K562 (cell line): Measurements from ENCODE around the gene DPF1. TPM values are rescaled to one million over a fixed set of nuclear protein-coding genes. Genes with fewer than 3 reads are reported as not detected.

Source experiments
- ADNP ChIP-seq: fragments of 200-800 bp; sonication (Bioruptor generic); IDR thresholded peaks from 2 replicates; pipeline ENCODE4 v1.6.1; 2016; ENCODE audit warnings: missing genetic modification characterization, missing compliant biosample characterization
- ARNT ChIP-seq, 2 experiments: fragments of 450-650 bp; IDR thresholded peaks; 2 replicates each; pipeline ENCODE4 v1.6.1; 2016; ENCODE audit warnings: mild to moderate bottlenecking in 1 of 2
- BCOR ChIP-seq: fragments of 450-650 bp; IDR thresholded peaks from 2 replicates; pipeline ENCODE4 v1.6.1; 2016
- CBX1 ChIP-seq: sonication (generic); IDR thresholded peaks from 2 replicates; pipeline ENCODE4 v1.6.1; 2016; ENCODE audit warnings: antibody characterized with exemption, low read depth, mild to moderate bottlenecking
- ELF2 ChIP-seq: fragments of 250-450 bp; sonication (Bioruptor Pico); IDR thresholded peaks from 2 replicates; pipeline ENCODE4 v1.5.0; 2021; ENCODE audit warnings: mild to moderate bottlenecking
- FOS ChIP-seq: IDR thresholded peaks from 3 replicates; pipeline ENCODE4 v1.6.1; 2011; ENCODE audit not compliant: insufficient read length; ENCODE audit errors: extremely low read depth
- MIER1 ChIP-seq: fragments of 450-650 bp; IDR thresholded peaks from 2 replicates; pipeline ENCODE4 v1.6.1; 2016; ENCODE audit warnings: antibody characterized with exemption, mild to moderate bottlenecking, low read depth
- NEUROD1 ChIP-seq: fragments of 150-350 bp; IDR thresholded peaks from 2 replicates; pipeline ENCODE4 v1.6.1; 2014; ENCODE audit warnings: borderline replicate concordance, low read length, low read depth; ENCODE audit not compliant: partially characterized antibody
- NFE2 ChIP-seq: IDR thresholded peaks from 2 replicates; pipeline ENCODE4 v1.6.1; 2014; ENCODE audit warnings: antibody characterized with exemption, low read depth
- PTBP1 ChIP-seq: fragments of 200-400 bp; formaldehyde crosslinking; IDR thresholded peaks from 2 replicates; pipeline ENCODE4 v1.6.1; 2017; ENCODE audit warnings: low read depth, low read length
- RCOR1 ChIP-seq, 2 experiments: IDR thresholded peaks; 2 replicates each; pipeline ENCODE4 v1.6.1; 2012; ENCODE audit warnings: low read depth in 2 of 2, low read length in 2 of 2, borderline replicate concordance in 1 of 2, improper control_type of control experiment in 1 of 2
- ZNF717 ChIP-seq: fragments of 250-450 bp; sonication (Bioruptor Pico); IDR thresholded peaks from 2 replicates; pipeline ENCODE4 v1.5.0; 2021
- polyA plus RNA-seq, 8 experiments: library from polyadenylated mRNA; depleted of rRNA in 4 of 8; stranded (reverse) in 5 of 8; unstranded in 3 of 8; fragments of >200 nt; fragmentation: Nextera tagmentation in 2 of 8; fragmentation: Illumina TruSeq in 1 of 8; extraction: Ambion mirVana in 2 of 8; extraction: Trizol in 1 of 8; gene quantifications; 2 replicates each; pipeline versions ENCODE4 v1.2.1 to v1.2.3, GENCODE V29; 2011 to 2014; ENCODE audit warnings: inconsistent platforms in 1 of 8, missing spikeins in 1 of 8
- total RNA-seq, 7 experiments: library from RNA; depleted of rRNA in 6 of 7; stranded (reverse); fragments of >200 nt in 6 of 7; fragmentation: Illumina TruSeq in 2 of 7; extraction: Trizol in 2 of 7; gene quantifications; 2 replicates each; pipeline versions ENCODE4 v1.2.1 to v1.2.3, GENCODE V29; 2011 to 2021; ENCODE audit warnings: low replicate concordance in 1 of 7
- TF ChIP-seq, protein P1 (sequence below): fragments of 450-650 bp; IDR thresholded peaks from 2 replicates; pipeline ENCODE4 v1.6.1; 2016

Gene DPF1
- total and polyA plus RNA-seq, 9 of the 15 experiments (the other 6 are each of a cell fraction or from before 2014, with no cell fraction given): 0.10 to 5.7 (median 3.1) TPM

DNA sequence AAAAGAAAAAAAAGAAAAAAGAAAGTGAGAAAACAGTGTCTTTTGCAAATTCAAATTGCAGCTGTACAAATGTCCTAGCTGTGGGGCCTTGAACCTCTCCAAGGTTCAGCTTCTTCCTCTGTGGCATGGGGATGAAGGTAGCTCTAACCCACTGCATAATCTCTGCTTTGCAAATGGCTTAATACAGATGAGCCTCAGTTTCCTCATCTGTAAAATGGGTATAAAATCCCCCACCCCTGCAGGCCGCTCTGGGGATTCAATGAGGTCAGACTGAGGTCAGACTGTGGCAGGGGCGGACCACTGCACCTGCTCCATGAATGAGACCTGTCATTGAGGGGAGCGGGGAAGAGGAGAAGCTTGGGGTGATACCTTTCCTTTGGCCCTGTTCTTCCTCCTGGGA, 5.8 kb downstream of the DPF1 start (continued):
- TF ChIP-seq RCOR1 (IDR thresholded peaks at IDR 0.05; ENCODE audit: borderline replicate concordance in 1 of 2, low read depth in 2 of 2, low read length in 2 of 2) (peak; percentile 58 to 82; a peak in 3 of 4 replicates), ARNT (IDR thresholded peaks at IDR 0.05) (no peak), CBX1 (peak; percentile 63; the same call in 1 of the 2 replicates), ZNF717 (CRISPR knock-in tag) (no peak), ADNP (tag) (peak; percentile 95), NFE2 (no peak), MIER1 (no peak), ELF2 (CRISPR knock-in tag) (no peak), BCOR (peak; percentile 98), FOS (no peak), NEUROD1 (no peak), PTBP1 (0 out of 2 replicates have a peak, but pooled peaks have one; percentile 32)
- TF ChIP-seq, protein P1, sequence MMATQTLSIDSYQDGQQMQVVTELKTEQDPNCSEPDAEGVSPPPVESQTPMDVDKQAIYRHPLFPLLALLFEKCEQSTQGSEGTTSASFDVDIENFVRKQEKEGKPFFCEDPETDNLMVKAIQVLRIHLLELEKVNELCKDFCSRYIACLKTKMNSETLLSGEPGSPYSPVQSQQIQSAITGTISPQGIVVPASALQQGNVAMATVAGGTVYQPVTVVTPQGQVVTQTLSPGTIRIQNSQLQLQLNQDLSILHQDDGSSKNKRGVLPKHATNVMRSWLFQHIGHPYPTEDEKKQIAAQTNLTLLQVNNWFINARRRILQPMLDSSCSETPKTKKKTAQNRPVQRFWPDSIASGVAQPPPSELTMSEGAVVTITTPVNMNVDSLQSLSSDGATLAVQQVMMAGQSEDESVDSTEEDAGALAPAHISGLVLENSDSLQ: no peak
- TF ChIP-seq, all 486 proteins: peak for 12
